ENCODE results near the gene EIF3A. TPM values are rescaled to one million over a fixed set of nuclear protein-coding genes. Genes with fewer than 3 reads are reported as not detected.
A peak's percentile ranks its signal among the peaks of the same experiment; 100 is the strongest.

Gene EIF3A, protein sequence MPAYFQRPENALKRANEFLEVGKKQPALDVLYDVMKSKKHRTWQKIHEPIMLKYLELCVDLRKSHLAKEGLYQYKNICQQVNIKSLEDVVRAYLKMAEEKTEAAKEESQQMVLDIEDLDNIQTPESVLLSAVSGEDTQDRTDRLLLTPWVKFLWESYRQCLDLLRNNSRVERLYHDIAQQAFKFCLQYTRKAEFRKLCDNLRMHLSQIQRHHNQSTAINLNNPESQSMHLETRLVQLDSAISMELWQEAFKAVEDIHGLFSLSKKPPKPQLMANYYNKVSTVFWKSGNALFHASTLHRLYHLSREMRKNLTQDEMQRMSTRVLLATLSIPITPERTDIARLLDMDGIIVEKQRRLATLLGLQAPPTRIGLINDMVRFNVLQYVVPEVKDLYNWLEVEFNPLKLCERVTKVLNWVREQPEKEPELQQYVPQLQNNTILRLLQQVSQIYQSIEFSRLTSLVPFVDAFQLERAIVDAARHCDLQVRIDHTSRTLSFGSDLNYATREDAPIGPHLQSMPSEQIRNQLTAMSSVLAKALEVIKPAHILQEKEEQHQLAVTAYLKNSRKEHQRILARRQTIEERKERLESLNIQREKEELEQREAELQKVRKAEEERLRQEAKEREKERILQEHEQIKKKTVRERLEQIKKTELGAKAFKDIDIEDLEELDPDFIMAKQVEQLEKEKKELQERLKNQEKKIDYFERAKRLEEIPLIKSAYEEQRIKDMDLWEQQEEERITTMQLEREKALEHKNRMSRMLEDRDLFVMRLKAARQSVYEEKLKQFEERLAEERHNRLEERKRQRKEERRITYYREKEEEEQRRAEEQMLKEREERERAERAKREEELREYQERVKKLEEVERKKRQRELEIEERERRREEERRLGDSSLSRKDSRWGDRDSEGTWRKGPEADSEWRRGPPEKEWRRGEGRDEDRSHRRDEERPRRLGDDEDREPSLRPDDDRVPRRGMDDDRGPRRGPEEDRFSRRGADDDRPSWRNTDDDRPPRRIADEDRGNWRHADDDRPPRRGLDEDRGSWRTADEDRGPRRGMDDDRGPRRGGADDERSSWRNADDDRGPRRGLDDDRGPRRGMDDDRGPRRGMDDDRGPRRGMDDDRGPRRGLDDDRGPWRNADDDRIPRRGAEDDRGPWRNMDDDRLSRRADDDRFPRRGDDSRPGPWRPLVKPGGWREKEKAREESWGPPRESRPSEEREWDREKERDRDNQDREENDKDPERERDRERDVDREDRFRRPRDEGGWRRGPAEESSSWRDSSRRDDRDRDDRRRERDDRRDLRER (N-terminal part only)
- total RNA-seq: 67.8 TPM
- polyA plus RNA-seq: 41.2 TPM
- long read RNA-seq, donor 1, partial matches to known transcripts: 0 of 1 reads
- long read RNA-seq, donor 1, other reads (novel, unspliced or antisense): 0 of 1 reads
- long read RNA-seq, donor 2: 0 reads
- long read RNA-seq, donor 3, full-length matches to known transcripts: 2 of 150 reads
- long read RNA-seq, donor 3, partial matches to known transcripts: 148 of 150 reads
- long read RNA-seq, donor 3, other reads (novel, unspliced or antisense): 0 of 150 reads
- long read RNA-seq, donor 4, partial matches to known transcripts: 84 of 84 reads
- long read RNA-seq, donor 4, other reads (novel, unspliced or antisense): 0 of 84 reads
- long read RNA-seq, donor 5, full-length matches to known transcripts: 3 of 225 reads
- long read RNA-seq, donor 5, partial matches to known transcripts: 222 of 225 reads
- long read RNA-seq, donor 5, other reads (novel, unspliced or antisense): 0 of 225 reads
- long read RNA-seq, donor 6, full-length matches to known transcripts: 6 of 54 reads
- long read RNA-seq, donor 6, partial matches to known transcripts: 48 of 54 reads
- long read RNA-seq, donor 6, other reads (novel, unspliced or antisense): 0 of 54 reads
- long read RNA-seq, donor 7, full-length matches to known transcripts: 3 of 93 reads
- long read RNA-seq, donor 7, partial matches to known transcripts: 90 of 93 reads
- long read RNA-seq, donor 7, other reads (novel, unspliced or antisense): 0 of 93 reads
- long read RNA-seq, donor 8, partial matches to known transcripts: 32 of 33 reads
- long read RNA-seq, donor 8, other reads (novel, unspliced or antisense): 0 of 33 reads
- long read RNA-seq, donor 9, full-length matches to known transcripts: 1 of 43 reads
- long read RNA-seq, donor 9, partial matches to known transcripts: 42 of 43 reads
- long read RNA-seq, donor 9, other reads (novel, unspliced or antisense): 0 of 43 reads
- long read RNA-seq, donor 10, partial matches to known transcripts: 52 of 53 reads
- long read RNA-seq, donor 10, other reads (novel, unspliced or antisense): 0 of 53 reads

GRCh38 chr10:119080521-119081259 lies at the start of gene EIF3A:
TSS of gene EIF3A (minus strand) at chr10:119080817. CDS start at chr10:119080676, 141 bp downstream.
- Histone ChIP-seq H3K9me3 (ENCODE audit: control insufficient read depth in 2 of 2, insufficient read depth in 1 of 2, low read length in 1 of 2) (peaks cover 0 to 4% of the 10 kb centered on the region in 2 donors), H3K4me1 (ENCODE audit: control insufficient read depth in 2 of 2, insufficient read depth in 2 of 2, low read length in 2 of 2) (peaks cover 13 to 19% of the 10 kb centered on the region in 2 donors), H3K27me3 (ENCODE audit: control insufficient read depth in 2 of 2, insufficient read depth in 1 of 2, low read length in 1 of 2) (no peaks in the 10 kb centered on the region), H3K36me3 (ENCODE audit: control insufficient read depth in 2 of 2, insufficient read depth in 2 of 2, low read length in 1 of 2) (peaks cover 3 to 8% of the 10 kb centered on the region in 2 donors), H3K4me3 (ENCODE audit: low read length in 2 of 2) (peak within 1 kb of the TSS; percentile 92 to 96), H3K27ac (ENCODE audit: low read depth in 1 of 2, low read length in 1 of 2) (peak within 1 kb of the TSS; percentile 92 to 95)
- under 1% methylated on average over 74 of the region's 74 CpGs for WGBS
- peak; percentile 81 to 96 (median 91) for DNase-seq (ENCODE audit: low read depth in 6 of 9, low spot score in 9 of 9)

DNA sequence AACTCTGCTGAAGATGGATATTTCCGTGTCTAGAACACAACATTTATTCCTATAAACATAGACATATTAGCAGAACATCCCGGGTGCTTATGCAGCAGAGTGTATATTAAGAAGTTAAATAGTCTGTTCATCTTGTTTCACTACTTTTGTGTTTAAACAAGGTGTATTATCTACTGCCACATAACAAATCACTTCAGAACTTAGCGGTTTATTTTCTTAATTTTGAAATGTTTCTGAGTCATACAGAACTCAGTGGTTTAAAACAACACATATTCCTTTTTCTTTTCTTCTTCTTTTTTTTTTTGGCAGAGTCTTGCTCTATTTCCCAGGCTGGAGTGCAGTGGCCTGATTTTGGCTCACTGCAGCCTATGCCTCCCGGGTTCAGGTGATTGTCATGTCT lies 49.1 kb upstream of the EIF3A start:
- Histone ChIP-seq H3K27ac (ENCODE audit: low read depth in 1 of 2, low read length in 1 of 2) (no peak overlapping the region), H3K9me3 (ENCODE audit: control insufficient read depth in 2 of 2, insufficient read depth in 1 of 2, low read length in 1 of 2) (no peaks in the 10 kb centered on the region), H3K4me1 (ENCODE audit: control insufficient read depth in 2 of 2, insufficient read depth in 2 of 2, low read length in 2 of 2) (peaks cover 7 to 37% of the 10 kb centered on the region in 2 donors), H3K4me3 (ENCODE audit: low read length in 2 of 2) (no peak overlapping the region), H3K27me3 (ENCODE audit: control insufficient read depth in 2 of 2, insufficient read depth in 1 of 2, low read length in 1 of 2) (no peaks in the 10 kb centered on the region), H3K36me3 (ENCODE audit: control insufficient read depth in 2 of 2, insufficient read depth in 2 of 2, low read length in 1 of 2) (peaks cover 25 to 55% of the 10 kb centered on the region in 2 donors)
- WGBS: over 99% methylated on average over 4 of the region's 4 CpGs
- no peak for DNase-seq (ENCODE audit: low read depth in 6 of 9, low spot score in 9 of 9)

- H3K27ac ChIP-seq (ENCODE audit: low read depth in 1 of 2, low read length in 1 of 2): no peak overlapping the region
- H3K36me3 ChIP-seq (ENCODE audit: control insufficient read depth in 2 of 2, insufficient read depth in 2 of 2, low read length in 1 of 2): peaks cover 19 to 57% of the 10 kb centered on the region in 2 donors
- DNase-seq (ENCODE audit: low read depth in 6 of 9, low spot score in 9 of 9): no peak
- WGBS: over 99% methylated on average over 2 of the region's 2 CpGs
- no peak overlapping the region for H3K4me3 ChIP-seq (ENCODE audit: low read length in 2 of 2)
- H3K27me3 ChIP-seq (ENCODE audit: control insufficient read depth in 2 of 2, insufficient read depth in 1 of 2, low read length in 1 of 2): no peaks in the 10 kb centered on the region
- peaks cover 0 to 7% of the 10 kb centered on the region in 2 donors for H3K4me1 ChIP-seq (ENCODE audit: control insufficient read depth in 2 of 2, insufficient read depth in 2 of 2, low read length in 2 of 2)
- no peaks in the 10 kb centered on the region for H3K9me3 ChIP-seq (ENCODE audit: control insufficient read depth in 2 of 2, insufficient read depth in 1 of 2, low read length in 1 of 2)
Measured at GRCh38 chr10:119125942-119126341, 45.3 kb upstream of the EIF3A start.

DNA sequence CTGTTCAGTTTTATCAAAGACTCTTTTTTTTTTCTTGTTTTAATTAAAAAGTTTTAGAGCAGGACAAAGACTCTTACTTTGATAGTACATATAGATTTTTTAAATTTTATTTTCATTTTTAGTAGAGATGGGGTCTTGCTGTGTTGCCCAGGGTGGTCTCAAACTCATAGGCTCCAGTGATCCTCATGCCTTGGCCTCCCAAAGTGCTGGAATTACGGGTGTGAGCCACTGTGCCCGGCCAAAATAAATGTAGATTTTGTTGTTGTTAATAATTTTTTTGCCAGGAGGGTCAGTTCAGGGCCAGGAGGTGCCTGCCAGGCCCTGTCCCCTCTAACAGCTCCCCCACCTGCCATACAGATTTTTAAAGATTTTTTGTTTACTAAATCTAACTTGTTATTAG lies 40.3 kb upstream of the EIF3A start:
- H3K36me3 ChIP-seq (ENCODE audit: control insufficient read depth in 2 of 2, insufficient read depth in 2 of 2, low read length in 1 of 2): peaks cover 32 to 58% of the 10 kb centered on the region in 2 donors
- H3K27ac ChIP-seq (ENCODE audit: low read depth in 1 of 2, low read length in 1 of 2): no peak overlapping the region
- H3K27me3 ChIP-seq (ENCODE audit: control insufficient read depth in 2 of 2, insufficient read depth in 1 of 2, low read length in 1 of 2): no peaks in the 10 kb centered on the region
- WGBS: 100% methylated on average over 2 of the region's 2 CpGs
- H3K9me3 ChIP-seq (ENCODE audit: control insufficient read depth in 2 of 2, insufficient read depth in 1 of 2, low read length in 1 of 2): no peaks in the 10 kb centered on the region
- no peaks in the 10 kb centered on the region for H3K4me1 ChIP-seq (ENCODE audit: control insufficient read depth in 2 of 2, insufficient read depth in 2 of 2, low read length in 2 of 2)
- no peak overlapping the region for H3K4me3 ChIP-seq (ENCODE audit: low read length in 2 of 2)
- no peak for DNase-seq (ENCODE audit: low read depth in 6 of 9, low spot score in 9 of 9)

GRCh38 chr10:119120413-119120867 lies 39.8 kb upstream of the EIF3A start:
- Histone ChIP-seq H3K9me3 (ENCODE audit: control insufficient read depth in 2 of 2, insufficient read depth in 1 of 2, low read length in 1 of 2) (no peaks in the 10 kb centered on the region), H3K36me3 (ENCODE audit: control insufficient read depth in 2 of 2, insufficient read depth in 2 of 2, low read length in 1 of 2) (peaks cover 32 to 56% of the 10 kb centered on the region in 2 donors), H3K27ac (ENCODE audit: low read depth in 1 of 2, low read length in 1 of 2) (no peak overlapping the region), H3K4me1 (ENCODE audit: control insufficient read depth in 2 of 2, insufficient read depth in 2 of 2, low read length in 2 of 2) (no peaks in the 10 kb centered on the region), H3K27me3 (ENCODE audit: control insufficient read depth in 2 of 2, insufficient read depth in 1 of 2, low read length in 1 of 2) (no peaks in the 10 kb centered on the region), H3K4me3 (ENCODE audit: low read length in 2 of 2) (no peak overlapping the region)
- DNase-seq (ENCODE audit: low read depth in 6 of 9, low spot score in 9 of 9): no peak
- WGBS: 71% methylated on average over 4 of the region's 4 CpGs

DNA sequence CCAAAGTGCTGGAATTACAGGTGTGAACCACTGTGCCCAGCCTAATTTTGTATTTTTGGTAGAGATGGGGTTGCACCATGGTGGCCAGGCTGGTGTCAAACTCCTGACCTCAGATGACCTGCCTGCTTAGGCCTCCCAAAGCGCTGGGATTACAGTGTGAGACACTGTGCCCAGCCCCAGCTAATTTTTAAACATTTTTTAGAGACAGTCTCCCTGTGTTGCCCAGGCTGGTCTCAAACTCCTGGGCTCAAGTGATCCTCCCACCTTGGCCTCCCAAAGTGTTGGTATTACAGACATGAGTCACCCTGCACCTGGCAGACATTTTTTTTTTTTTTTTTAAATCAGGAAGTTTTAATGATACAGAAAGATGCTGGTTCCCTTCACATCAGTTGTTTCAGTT lies 38.8 kb upstream of the EIF3A start:
- peaks cover 0 to under 1% of the 10 kb centered on the region in 2 donors for H3K4me1 ChIP-seq (ENCODE audit: control insufficient read depth in 2 of 2, insufficient read depth in 2 of 2, low read length in 2 of 2)
- 98% methylated on average over 1 of the region's 1 CpG for whole genome bisulfite sequencing
- DNase-seq (ENCODE audit: low read depth in 6 of 9, low spot score in 9 of 9): no peak
- peaks cover 32 to 61% of the 10 kb centered on the region in 2 donors for H3K36me3 ChIP-seq (ENCODE audit: control insufficient read depth in 2 of 2, insufficient read depth in 2 of 2, low read length in 1 of 2)
- H3K27me3 ChIP-seq (ENCODE audit: control insufficient read depth in 2 of 2, insufficient read depth in 1 of 2, low read length in 1 of 2): no peaks in the 10 kb centered on the region
- H3K9me3 ChIP-seq (ENCODE audit: control insufficient read depth in 2 of 2, insufficient read depth in 1 of 2, low read length in 1 of 2): no peaks in the 10 kb centered on the region
- no peak overlapping the region for H3K4me3 ChIP-seq (ENCODE audit: low read length in 2 of 2)
- no peak overlapping the region for H3K27ac ChIP-seq (ENCODE audit: low read depth in 1 of 2, low read length in 1 of 2)

DNA sequence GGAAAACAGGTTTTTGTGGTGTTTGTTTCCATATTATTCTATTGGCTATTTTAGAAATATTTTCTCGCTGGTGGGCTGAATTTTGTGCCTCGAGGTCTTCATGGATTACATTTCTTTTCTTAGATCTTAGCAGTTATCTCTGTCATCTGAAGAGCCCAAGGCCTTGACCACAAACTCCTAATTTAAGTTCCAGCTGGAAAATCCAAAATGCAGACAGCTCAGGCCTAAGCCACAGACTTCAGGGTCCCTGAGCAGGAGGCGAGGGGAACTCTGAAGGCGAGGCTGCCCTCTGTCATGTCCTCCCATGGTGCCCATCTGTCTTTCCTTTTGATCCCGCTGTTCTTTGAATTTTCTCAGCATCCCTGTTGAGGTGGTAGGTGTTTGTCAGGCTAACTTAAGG lies 37.6 kb upstream of the EIF3A start:
- Histone ChIP-seq H3K4me1 (ENCODE audit: control insufficient read depth in 2 of 2, insufficient read depth in 2 of 2, low read length in 2 of 2) (peaks cover 0 to 2% of the 10 kb centered on the region in 2 donors), H3K36me3 (ENCODE audit: control insufficient read depth in 2 of 2, insufficient read depth in 2 of 2, low read length in 1 of 2) (peaks cover 30 to 67% of the 10 kb centered on the region in 2 donors), H3K9me3 (ENCODE audit: control insufficient read depth in 2 of 2, insufficient read depth in 1 of 2, low read length in 1 of 2) (no peaks in the 10 kb centered on the region), H3K4me3 (ENCODE audit: low read length in 2 of 2) (no peak overlapping the region), H3K27ac (ENCODE audit: low read depth in 1 of 2, low read length in 1 of 2) (no peak overlapping the region), H3K27me3 (ENCODE audit: control insufficient read depth in 2 of 2, insufficient read depth in 1 of 2, low read length in 1 of 2) (no peaks in the 10 kb centered on the region)
- 97% methylated on average over 5 of the region's 5 CpGs for WGBS
- DNase-seq (ENCODE audit: low read depth in 6 of 9, low spot score in 9 of 9): no peak

Data from thymus (tissue), 14 donors.